GM18873 (cell line): Measurements from ENCODE around the gene OTULIN.

Source experiments
- ATAC-seq: cut with Tn5 transposase; IDR thresholded peaks from one replicate; pipeline ENCODE4 v1.9.1; 2021; ENCODE audit warnings: mild to moderate bottlenecking, moderate library complexity, moderate number of reproducible peaks; ENCODE audit not compliant: unreplicated experiment, low FRiP score

OTULIN gene

GRCh38 chr5:14716755-14717752, 52.5 kb downstream of the OTULIN start:
- ATAC-seq = no peak

DNA sequence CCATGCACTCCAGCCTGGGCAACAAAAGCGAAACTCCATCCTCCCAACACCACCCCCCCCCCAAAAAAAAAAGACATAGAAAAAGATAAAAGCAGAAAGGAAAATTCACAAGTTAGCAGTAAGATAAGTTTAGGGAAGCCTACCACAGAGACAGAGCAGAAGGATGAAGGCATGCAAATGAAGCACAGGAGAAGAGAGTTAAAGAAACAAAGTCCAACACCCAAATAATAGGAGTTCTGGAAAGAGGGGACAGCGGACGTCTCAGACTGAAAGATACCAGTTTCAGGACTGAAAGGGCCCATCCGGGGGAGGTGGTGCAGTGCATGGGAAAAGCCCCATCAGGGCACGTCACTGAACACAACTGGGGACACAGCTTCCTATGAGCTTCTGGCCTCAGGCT, 54.3 kb downstream of the OTULIN start:
- ATAC-seq = no peak

DNA sequence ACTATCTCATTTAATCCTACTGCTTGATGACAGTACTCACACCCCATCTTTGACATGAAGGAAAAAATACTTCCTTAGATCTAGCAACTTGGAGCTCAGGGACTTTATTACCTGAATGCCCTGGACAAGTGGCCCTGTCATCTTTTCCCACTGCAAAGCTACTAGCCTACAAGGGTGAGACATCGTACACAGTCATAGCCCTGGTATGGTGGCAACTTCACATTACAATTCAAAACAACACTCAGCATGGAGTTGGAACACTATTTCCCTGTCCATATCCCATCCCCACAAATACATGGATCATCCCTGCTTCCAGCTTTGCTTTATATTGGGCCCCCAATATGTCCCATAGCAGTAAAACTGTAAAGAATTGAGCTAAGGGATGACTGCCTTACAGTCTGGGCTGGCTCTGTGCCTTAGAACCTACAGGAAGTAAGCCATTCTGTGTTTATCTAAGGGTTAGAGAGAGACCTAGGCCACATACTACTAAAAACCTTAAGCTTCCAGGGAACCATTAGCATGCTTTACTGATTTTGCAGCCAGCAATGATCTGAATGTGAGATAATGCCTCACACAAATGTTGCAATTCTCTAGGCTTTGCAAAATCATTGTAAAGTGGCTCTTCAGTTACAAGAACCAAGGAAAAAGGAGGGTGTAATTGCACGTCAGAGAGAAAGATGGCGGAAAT, 55.9 kb downstream of the OTULIN start:
- no peak for ATAC-seq

- no peak for ATAC-seq
Measured at GRCh38 chr5:14721990-14722656, 57.6 kb downstream of the OTULIN start.

- ATAC-seq = no peak
Measured at GRCh38 chr5:14722923-14723322, 58.4 kb downstream of the OTULIN start.

- no peak for ATAC-seq
Measured at GRCh38 chr5:14723701-14724132, 59.2 kb downstream of the OTULIN start.

DNA sequence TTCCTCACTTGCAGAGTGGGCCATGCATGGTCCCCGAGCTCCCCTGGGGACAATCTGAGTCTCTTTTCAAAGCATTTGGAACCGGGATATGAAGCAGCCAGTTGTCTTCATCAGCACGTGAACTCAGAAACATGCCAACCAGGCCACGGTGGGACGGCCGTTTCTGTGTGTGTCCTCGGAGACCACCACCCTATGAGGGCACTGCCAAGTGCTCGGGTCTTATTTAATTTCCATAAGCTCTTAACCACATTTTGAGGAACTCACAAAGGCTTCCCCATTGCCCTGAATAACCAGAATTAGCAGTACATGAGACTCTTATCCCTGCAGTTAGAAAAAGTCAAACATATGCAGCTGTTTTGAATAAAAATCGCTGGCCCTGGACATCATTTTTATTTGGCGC, 60.1 kb downstream of the OTULIN start:
- ATAC-seq = no peak

GRCh38 chr5:14726066-14726838, 61.7 kb downstream of the OTULIN start:
- no peak for ATAC-seq

DNA sequence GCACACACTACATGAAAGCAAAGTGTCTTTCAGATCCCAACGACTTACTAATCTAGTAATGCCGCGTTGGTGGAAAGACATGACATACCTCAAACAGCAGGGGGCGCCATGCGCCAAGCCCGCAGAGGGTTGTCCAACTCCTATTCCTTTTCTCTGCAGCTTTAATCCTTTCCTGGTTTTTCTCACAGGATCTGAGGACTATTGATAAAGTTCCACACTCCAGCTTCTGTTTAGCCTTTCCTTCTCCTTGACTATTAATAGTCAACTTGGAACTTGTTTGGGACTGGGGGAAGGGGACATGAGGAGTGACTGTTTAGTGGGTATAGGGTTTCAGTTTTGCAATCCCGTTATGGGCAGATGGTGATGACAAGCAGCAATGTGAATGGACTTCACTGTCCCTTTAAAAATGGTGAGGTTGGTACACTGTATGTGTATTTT, 62.9 kb downstream of the OTULIN start:
- ATAC-seq = no peak

- no peak for ATAC-seq
Measured at GRCh38 chr5:14727928-14728458, 63.5 kb downstream of the OTULIN start.

DNA sequence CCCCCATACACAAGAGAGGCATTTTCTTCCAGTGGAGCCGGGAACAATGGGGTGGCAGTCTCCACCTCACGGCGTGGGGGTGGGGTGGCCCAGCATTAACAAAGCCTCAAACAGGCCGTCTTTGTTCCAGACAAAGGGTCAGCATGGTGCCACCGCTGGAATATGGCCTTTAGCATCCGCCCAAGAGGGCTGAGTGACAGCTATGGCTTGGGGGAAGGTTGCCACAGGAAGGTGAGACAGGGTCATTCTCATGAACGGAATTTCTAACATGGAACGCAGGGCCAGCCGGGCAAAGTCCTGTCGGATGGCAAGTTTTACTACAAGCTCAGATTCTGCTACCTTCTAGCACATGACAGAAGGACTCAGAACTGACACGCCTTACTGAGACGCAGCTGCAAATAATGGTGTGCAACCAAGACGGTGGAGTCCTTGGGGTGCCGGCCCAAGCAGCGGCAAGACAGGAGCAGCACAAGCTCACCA, 64.0 kb downstream of the OTULIN start:
- ATAC-seq = no peak

GRCh38 chr5:14729448-14730385, 65.2 kb downstream of the OTULIN start:
- ATAC-seq = no peak

DNA sequence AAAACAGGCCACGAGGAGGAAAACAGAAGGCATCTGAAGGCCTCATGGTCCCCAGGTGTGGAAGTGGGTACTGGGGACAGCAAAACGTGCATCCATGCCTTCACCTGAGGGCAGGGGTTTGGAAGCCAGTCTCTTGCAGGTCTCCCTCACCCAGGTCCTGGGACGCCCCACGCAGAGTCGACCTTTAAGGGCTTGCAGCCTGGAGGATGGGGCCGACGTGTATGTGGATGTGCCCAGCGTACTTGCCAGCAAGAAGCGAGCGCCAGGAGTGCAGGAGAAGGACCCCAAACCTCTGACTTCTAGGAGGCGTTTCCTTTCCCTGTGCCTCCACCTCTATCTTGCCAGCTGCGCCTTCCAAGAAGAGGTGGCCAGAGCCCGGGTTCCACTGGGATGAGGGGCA, 65.9 kb downstream of the OTULIN start:
- no peak for ATAC-seq

DNA sequence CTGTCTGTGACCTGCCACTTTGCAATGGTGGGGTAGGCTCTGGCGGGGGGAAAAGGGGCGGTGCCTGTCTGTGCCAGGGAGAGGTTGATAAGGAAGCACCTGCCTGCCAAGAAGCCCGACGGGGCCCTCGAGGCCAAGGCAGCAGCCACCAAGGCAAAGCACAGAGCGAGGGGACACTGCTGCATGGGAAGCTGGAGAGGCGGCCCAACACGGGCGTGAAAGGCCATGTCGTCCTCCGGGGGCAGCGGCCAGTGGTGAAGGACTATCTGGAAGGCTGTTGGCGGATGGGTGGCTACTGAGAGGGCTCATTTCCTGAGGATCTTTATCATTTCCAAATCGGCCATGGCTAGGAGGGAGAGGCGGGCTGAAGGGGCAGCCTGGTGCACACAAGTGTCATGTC, 66.4 kb downstream of the OTULIN start:
- no peak for ATAC-seq

DNA sequence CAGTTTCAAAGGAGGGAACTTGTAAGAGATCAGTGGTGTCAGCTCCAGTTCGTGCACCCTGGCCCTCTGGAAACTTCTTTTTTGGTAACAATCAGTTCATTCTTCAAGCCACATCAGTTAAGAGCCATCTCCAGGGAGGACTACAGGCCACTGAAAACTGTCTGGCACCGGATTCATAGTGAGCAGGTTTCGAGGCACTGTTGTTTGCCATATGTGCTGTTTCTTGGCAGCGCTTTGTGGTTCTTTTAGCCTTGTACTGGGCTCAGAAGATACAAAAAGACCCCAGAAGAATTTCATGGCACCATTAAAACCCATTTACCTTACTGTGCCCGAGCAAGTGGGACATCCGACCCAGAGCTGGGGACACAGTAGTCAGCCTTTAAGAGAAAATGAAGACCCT, 68.5 kb downstream of the OTULIN start:
- no peak for ATAC-seq

- ATAC-seq = no peak
Measured at GRCh38 chr5:14733661-14734060, 69.1 kb downstream of the OTULIN start.

- no peak for ATAC-seq
Measured at GRCh38 chr5:14734396-14734795, 69.9 kb downstream of the OTULIN start.

GRCh38 chr5:14735944-14736343, 71.4 kb downstream of the OTULIN start:
- ATAC-seq = no peak

DNA sequence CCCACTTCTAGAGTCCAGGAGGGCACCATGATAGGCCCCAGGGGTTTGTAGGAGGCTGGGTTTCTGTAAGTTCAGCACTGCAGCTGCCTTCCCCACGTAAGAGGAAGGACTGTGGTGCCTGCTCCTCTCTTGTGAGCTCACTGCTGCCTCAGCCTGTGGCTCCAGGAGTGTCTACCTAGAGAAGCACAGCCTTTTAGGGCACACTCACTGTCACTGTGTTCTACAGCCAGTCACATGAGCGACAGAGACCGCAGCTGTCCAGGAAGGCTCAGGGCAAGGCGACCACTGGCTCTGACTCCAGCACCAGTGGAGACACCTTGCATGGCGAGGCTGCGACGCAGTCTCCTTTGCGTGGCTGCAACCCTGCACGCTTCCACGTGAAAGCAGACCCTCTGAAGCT, 72.8 kb downstream of the OTULIN start:
- ATAC-seq = no peak
